Stimulated activated CD8-positive, alpha-beta memory T cell treated with anti-CD3 and anti-CD28 coated beads, Interleukin-12 subunit alpha, Interleukin-12 subunit beta, amount 100 ng/mL, for 24 hours (primary cell): ENCODE measurements around the gene GPR6.

ENCODE experiments used
- DNase-seq: peaks from one replicate; pipeline ENCODE4 v3.0.0-alpha.2; 2020; ENCODE audit errors: extremely low read depth

Gene GPR6

GRCh38 chr6:109978174-109979032 is at the start of gene GPR6:
GPR6 (plus strand) TSS chr6:109978311; CDS start chr6:109979113, 802 bp downstream.
- no peak for DNase-seq

GRCh38 chr6:109934293-109934692 is 43.8 kb upstream of the GPR6 start:
- DNase-seq: no peak

- DNase-seq: no peak
Measured at GRCh38 chr6:109939654-109940053, 38.5 kb upstream of the GPR6 start.

GRCh38 chr6:109944448-109944847 is 33.7 kb upstream of the GPR6 start:
- DNase-seq: no peak

- no peak for DNase-seq
Measured at GRCh38 chr6:109945091-109945490, 33.0 kb upstream of the GPR6 start.

- no peak for DNase-seq
Measured at GRCh38 chr6:109946979-109947378, 31.1 kb upstream of the GPR6 start.

GRCh38 chr6:109949281-109950065 is 28.6 kb upstream of the GPR6 start:
- DNase-seq: no peak

GRCh38 chr6:109955491-109955890 is 22.6 kb upstream of the GPR6 start:
- DNase-seq: no peak

GRCh38 chr6:109958626-109959025 is 19.5 kb upstream of the GPR6 start:
- DNase-seq: no peak

- DNase-seq: no peak
Measured at GRCh38 chr6:109961611-109962041, 16.5 kb upstream of the GPR6 start.

- DNase-seq: no peak
Measured at GRCh38 chr6:109962271-109962670, 15.8 kb upstream of the GPR6 start.

GRCh38 chr6:109963598-109964170 is 14.4 kb upstream of the GPR6 start:
- no peak for DNase-seq

- DNase-seq: no peak
Measured at GRCh38 chr6:109964949-109965348, 13.2 kb upstream of the GPR6 start.

GRCh38 chr6:109966299-109966698 is 11.8 kb upstream of the GPR6 start:
- no peak for DNase-seq

GRCh38 chr6:109977791-109978173 is 329 bp upstream of the GPR6 start:
- DNase-seq: no peak

- no peak for DNase-seq
Measured at GRCh38 chr6:109979033-109979921, 1.2 kb downstream of the GPR6 start.

- DNase-seq: no peak
Measured at GRCh38 chr6:109984410-109984809, 6.3 kb downstream of the GPR6 start.

- DNase-seq: no peak
Measured at GRCh38 chr6:109987196-109987595, 9.1 kb downstream of the GPR6 start.

GRCh38 chr6:109991201-109992101 is 13.3 kb downstream of the GPR6 start:
- no peak for DNase-seq

- no peak for DNase-seq
Measured at GRCh38 chr6:109998159-109998785, 20.2 kb downstream of the GPR6 start.
